Measurements from ENCODE around the gene ABLIM2. TPM values are rescaled to one million over a fixed set of nuclear protein-coding genes. Genes with fewer than 3 reads are reported as not detected.

ABLIM2 gene
- total RNA-seq, 4 donors from 2014 or later: 10.6 to 31.7 (median 20.3) TPM

DNA sequence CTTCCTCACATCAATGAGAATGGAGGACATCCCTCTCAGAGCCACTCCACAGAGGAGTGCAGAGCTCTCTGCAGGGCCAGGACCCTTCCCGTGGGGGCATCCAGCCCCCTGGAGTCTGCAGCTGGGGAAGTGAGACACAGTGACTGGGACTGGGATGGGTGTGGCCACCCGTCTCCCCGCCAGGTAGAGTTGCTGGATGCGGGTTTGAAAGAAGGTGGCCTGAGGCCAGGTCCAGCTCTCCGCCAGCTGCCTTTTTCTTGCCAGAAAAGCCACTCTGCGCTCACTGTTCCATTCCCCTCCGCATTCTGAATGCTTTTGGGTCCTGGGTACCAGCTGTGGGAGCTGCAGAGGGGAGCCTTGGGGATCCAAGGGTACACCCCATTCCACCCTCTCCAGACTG is 82.6 kb downstream of the ABLIM2 start:
- intact Hi-C loops (cut with DNase I; ENCODE audit: low total_unique reads): no loop called here

DNA sequence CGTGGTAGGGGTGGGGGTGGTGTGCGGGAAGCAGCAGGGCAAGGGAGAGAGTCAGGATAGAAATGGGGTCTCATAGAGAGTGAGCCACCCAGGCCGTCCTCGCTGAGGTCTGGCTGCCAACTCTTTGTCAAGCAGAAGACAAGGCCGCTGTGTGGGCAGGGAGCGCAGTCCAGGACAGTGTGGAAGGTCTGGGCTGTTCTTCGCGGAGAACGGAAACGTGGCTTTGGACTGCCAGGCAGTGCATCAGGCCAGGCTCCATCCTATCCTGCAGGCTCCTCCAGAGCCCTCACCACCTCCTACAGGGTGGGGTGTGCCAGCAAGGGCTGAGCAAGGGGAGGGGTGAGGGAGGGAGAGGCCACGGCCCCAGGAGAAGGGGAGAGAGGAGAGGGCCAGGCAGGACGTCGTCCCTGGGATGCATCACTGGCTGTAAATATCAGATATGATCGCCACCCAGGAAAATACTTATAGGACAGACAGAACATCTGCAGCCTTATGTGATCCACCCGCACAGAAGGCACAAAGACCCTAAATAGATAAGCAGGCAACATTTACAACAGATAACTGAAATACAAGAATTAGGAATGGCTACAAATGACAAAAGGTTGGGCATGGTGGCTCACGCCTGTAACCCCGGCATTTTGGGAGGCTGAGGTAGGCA is 85.3 kb downstream of the ABLIM2 start:
- no peak for DNase-seq (ENCODE audit: low spot score in 2 of 2)
- H3K4me3 ChIP-seq (ENCODE audit: low read depth, poor library complexity, severe bottlenecking): no peak overlapping the region
- 73 to 88% methylated on average over 17 of the region's 17 CpGs for WGBS, 2 donors
- TF ChIP-seq, protein P1, sequence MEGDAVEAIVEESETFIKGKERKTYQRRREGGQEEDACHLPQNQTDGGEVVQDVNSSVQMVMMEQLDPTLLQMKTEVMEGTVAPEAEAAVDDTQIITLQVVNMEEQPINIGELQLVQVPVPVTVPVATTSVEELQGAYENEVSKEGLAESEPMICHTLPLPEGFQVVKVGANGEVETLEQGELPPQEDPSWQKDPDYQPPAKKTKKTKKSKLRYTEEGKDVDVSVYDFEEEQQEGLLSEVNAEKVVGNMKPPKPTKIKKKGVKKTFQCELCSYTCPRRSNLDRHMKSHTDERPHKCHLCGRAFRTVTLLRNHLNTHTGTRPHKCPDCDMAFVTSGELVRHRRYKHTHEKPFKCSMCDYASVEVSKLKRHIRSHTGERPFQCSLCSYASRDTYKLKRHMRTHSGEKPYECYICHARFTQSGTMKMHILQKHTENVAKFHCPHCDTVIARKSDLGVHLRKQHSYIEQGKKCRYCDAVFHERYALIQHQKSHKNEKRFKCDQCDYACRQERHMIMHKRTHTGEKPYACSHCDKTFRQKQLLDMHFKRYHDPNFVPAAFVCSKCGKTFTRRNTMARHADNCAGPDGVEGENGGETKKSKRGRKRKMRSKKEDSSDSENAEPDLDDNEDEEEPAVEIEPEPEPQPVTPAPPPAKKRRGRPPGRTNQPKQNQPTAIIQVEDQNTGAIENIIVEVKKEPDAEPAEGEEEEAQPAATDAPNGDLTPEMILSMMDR (IDR thresholded peaks at IDR 0.05): no peak
- TF ChIP-seq POLR2A (IDR thresholded peaks at IDR 0.05): no peak
- intact Hi-C loops (cut with DNase I; ENCODE audit: low total_unique reads): no loop called here

More for the DNA sequence above, 82.6 kb downstream of the ABLIM2 start:
- no peak overlapping the region for H3K4me3 ChIP-seq (ENCODE audit: low read depth, poor library complexity, severe bottlenecking)
- 50 to 51% methylated on average over 2 to 7 of the region's 7 CpGs for WGBS, 2 donors
- TF ChIP-seq, protein P1 (IDR thresholded peaks at IDR 0.05): no peak
- no peak for TF ChIP-seq POLR2A (IDR thresholded peaks at IDR 0.05)
- no peak for DNase-seq (ENCODE audit: low spot score in 2 of 2)

DNA sequence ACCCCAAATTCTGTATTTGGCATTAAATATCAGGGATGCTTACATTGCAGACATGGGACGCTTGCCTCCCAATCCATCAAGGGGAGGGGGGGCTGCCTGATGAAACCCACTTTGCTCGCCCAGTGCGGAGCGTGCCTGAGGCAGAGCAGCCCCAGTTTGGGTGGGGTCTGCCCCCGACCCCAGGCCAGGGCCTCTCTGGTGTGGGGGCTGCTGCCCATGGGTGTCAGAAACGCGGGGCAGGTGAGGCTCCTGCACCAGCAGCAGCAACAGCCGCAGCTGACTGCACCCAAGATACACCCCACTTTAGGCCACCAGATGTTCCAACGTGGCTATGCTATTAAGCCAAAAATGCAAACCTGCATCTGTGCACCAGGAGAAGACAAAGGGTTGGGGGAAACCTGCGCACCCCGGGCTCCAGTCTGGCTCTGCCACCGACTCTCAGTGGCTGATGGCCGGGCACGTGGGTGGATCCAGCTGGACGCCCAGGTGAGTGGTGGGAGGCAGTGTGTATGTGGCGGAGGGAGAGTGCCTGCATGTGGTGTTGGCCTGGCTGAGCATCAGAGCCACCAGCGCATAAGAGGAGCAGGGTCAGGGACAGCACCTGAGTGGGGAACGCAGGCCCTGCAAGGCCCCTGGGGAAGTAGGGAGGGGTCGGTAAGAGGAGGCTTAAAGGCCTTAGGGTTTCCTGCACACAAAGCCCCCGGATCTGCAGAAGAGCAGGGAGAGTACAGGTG is 86.2 kb downstream of the ABLIM2 start:
- no peak for TF ChIP-seq POLR2A (IDR thresholded peaks at IDR 0.05)
- TF ChIP-seq, protein P1 (IDR thresholded peaks at IDR 0.05): no peak
- WGBS, 2 donors: 74 to 79% methylated on average over 18 to 20 of the region's 20 CpGs
- DNase-seq (ENCODE audit: low spot score in 2 of 2): no peak
- H3K4me3 ChIP-seq (ENCODE audit: low read depth, poor library complexity, severe bottlenecking): no peak overlapping the region
- intact Hi-C loops (cut with DNase I; ENCODE audit: low total_unique reads): no loop called here

DNA sequence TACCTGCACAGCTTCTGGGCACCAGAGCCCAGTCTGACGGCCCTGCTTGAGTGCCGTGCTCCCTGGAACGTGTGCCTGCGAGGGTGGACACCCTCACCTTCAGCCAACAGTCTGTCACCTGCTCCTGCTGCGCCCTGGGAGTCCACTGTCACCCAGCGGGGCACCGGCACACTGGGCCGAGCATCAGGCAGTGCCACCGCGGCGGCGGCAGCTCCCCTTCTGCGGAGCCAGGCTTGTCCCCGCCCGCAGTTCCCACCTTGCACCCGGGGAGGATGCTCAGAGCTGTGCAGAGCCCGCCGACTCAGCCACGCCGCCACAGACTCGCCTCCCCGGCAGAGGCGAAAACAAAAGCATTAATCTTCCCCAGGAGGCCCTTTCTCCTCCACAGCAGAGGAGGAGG is 86.8 kb downstream of the ABLIM2 start:
- intact Hi-C loops (cut with DNase I; ENCODE audit: low total_unique reads): no loop called here
- DNase-seq (ENCODE audit: low spot score in 2 of 2): no peak
- WGBS, 2 donors: 55 to 57% methylated on average over 18 to 20 of the region's 23 CpGs
- TF ChIP-seq, protein P1 (IDR thresholded peaks at IDR 0.05): no peak
- no peak for TF ChIP-seq POLR2A (IDR thresholded peaks at IDR 0.05)
- no peak overlapping the region for H3K4me3 ChIP-seq (ENCODE audit: low read depth, poor library complexity, severe bottlenecking)

DNA sequence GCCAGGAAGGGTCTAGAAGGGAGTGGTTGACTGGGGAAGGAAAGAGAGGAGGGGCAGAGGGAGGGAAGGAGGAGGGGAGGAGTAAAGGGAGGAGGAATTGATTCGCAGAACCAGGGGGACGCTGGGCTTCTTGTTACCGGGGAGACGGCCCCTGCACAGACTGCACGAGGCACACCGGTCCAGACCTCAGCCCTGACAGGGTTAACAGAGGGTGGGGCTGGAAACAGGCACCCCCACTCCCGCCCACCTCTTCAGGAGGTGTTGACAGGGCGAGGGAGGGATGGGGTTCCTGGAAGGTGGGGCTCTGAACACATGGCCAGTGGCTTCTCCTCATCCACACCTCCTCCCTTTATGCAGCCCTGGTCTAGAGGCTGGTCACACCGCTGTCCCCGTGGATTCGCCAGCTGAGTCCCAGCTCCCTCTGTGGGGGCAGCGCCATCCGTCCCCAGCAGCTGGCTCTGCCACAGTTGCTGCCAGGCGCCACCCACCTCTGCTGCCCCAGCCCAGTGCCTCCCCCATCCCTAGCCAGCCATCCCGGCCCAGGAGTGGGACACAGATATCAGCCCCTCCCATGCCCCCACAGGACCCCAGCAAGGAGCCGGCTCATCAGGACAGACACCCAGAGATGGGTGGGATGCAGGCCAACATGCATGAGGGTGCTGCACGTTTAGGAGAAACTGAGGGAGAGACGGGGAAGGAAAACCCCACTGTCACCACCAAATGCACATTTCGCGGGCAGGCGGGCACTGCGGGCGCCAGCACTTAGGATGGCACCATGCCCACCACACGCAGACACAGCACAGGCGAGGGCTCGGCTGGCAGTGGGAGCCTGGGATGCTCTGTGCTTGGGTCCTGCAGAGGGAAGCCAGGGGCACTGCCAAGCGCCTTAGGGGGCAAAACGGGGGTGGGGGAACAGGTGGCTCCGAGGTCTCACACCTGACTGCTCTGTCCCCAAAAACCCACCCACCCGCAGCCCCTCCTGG is 87.6 kb downstream of the ABLIM2 start:
- DNase-seq (ENCODE audit: low spot score in 2 of 2): no peak
- no peak overlapping the region for H3K4me3 ChIP-seq (ENCODE audit: low read depth, poor library complexity, severe bottlenecking)
- intact Hi-C loops (cut with DNase I; ENCODE audit: low total_unique reads): no loop called here
- TF ChIP-seq, protein P1 (IDR thresholded peaks at IDR 0.05): no peak
- TF ChIP-seq POLR2A (IDR thresholded peaks at IDR 0.05): no peak
- 39 to 53% methylated on average over 22 to 29 of the region's 30 CpGs for WGBS, 2 donors

Data from lower leg skin (tissue), 4 donors.